Nephron progenitor cell (in vitro differentiated cells): Measurements from ENCODE around the gene PSMD11.

Experiments
- DNase-seq: peaks from one replicate; pipeline ENCODE4 v3.0.0; 2021
- H3K27ac Mint-ChIP-seq: 2 replicates; pipeline ENCODE4 v1.8.0; 2021; ENCODE audit warnings: mild to moderate bottlenecking, moderate library complexity, mixed read lengths
- H3K27me3 Mint-ChIP-seq: 2 replicates; pipeline ENCODE4 v1.8.0; 2021; ENCODE audit warnings: mild to moderate bottlenecking, low read depth, mixed read lengths; ENCODE audit not compliant: poor library complexity
- H3K36me3 Mint-ChIP-seq: 2 replicates; pipeline ENCODE4 v1.8.0; 2021; ENCODE audit warnings: low read depth, mixed read lengths
- H3K4me1 Mint-ChIP-seq: 2 replicates; pipeline ENCODE4 v1.8.0; 2021; ENCODE audit warnings: mixed read lengths
- H3K4me3 Mint-ChIP-seq: 2 replicates; pipeline ENCODE4 v1.8.0; 2021; ENCODE audit warnings: mild to moderate bottlenecking, moderate library complexity, mixed read lengths
- H3K9me3 Mint-ChIP-seq: 2 replicates; pipeline ENCODE4 v1.8.0; 2021; ENCODE audit warnings: mild to moderate bottlenecking, moderate library complexity, mixed read lengths
- CTCF ChIP-seq: fragments of 200-600 bp; sonication (generic); IDR thresholded peaks from 2 replicates; pipeline ENCODE4 v1.5.0; 2021; ENCODE audit warnings: antibody characterized with exemption

Gene PSMD11

GRCh38 chr17:32488177-32488542, 43.9 kb downstream of the PSMD11 start:
- H3K9me3 Mint-ChIP-seq: no peaks in the 10 kb centered on the region
- DNase-seq: no peak
- peaks cover 78% of the 10 kb centered on the region for H3K4me1 Mint-ChIP-seq
- no peak for TF ChIP-seq CTCF
- H3K27me3 Mint-ChIP-seq: peaks cover 6% of the 10 kb centered on the region
- H3K4me3 Mint-ChIP-seq: peak overlapping the region; percentile 93
- H3K36me3 Mint-ChIP-seq: peaks cover 11% of the 10 kb centered on the region
- no peak overlapping the region for H3K27ac Mint-ChIP-seq

GRCh38 chr17:32488604-32489180, 44.4 kb downstream of the PSMD11 start:
- Mint-ChIP-seq H3K27ac (no peak overlapping the region), H3K9me3 (no peaks in the 10 kb centered on the region), H3K36me3 (peaks cover 11% of the 10 kb centered on the region), H3K4me3 (peak overlapping the region; percentile 93), H3K27me3 (peaks cover 6% of the 10 kb centered on the region), H3K4me1 (peaks cover 73% of the 10 kb centered on the region)
- no peak for TF ChIP-seq CTCF
- DNase-seq: no peak

- no peak overlapping the region for H3K27ac Mint-ChIP-seq
- H3K9me3 Mint-ChIP-seq: no peaks in the 10 kb centered on the region
- peak overlapping the region; percentile 93 for H3K4me3 Mint-ChIP-seq
- no peak for DNase-seq
- H3K4me1 Mint-ChIP-seq: peaks cover 64% of the 10 kb centered on the region
- H3K36me3 Mint-ChIP-seq: peaks cover 11% of the 10 kb centered on the region
- TF ChIP-seq CTCF: no peak
- H3K27me3 Mint-ChIP-seq: peaks cover 6% of the 10 kb centered on the region
These were observed 45.2 kb downstream of the PSMD11 start for GRCh38 chr17:32489320-32490100.

- H3K9me3 Mint-ChIP-seq: no peaks in the 10 kb centered on the region
- peak overlapping the region; percentile 40 for H3K4me3 Mint-ChIP-seq
- H3K36me3 Mint-ChIP-seq: peaks cover 11% of the 10 kb centered on the region
- H3K27me3 Mint-ChIP-seq: peaks cover 4% of the 10 kb centered on the region
- no peak for TF ChIP-seq CTCF
- DNase-seq: no peak
- no peak overlapping the region for H3K27ac Mint-ChIP-seq
- peaks cover 63% of the 10 kb centered on the region for H3K4me1 Mint-ChIP-seq
These were observed 45.8 kb downstream of the PSMD11 start for GRCh38 chr17:32490101-32490482.

GRCh38 chr17:32491371-32492263, 47.3 kb downstream of the PSMD11 start:
- peaks cover 11% of the 10 kb centered on the region for H3K36me3 Mint-ChIP-seq
- no peak for TF ChIP-seq CTCF
- no peak for DNase-seq
- H3K27me3 Mint-ChIP-seq: peaks cover 4% of the 10 kb centered on the region
- peaks cover 67% of the 10 kb centered on the region for H3K4me1 Mint-ChIP-seq
- H3K9me3 Mint-ChIP-seq: no peaks in the 10 kb centered on the region
- no peak overlapping the region for H3K4me3 Mint-ChIP-seq
- no peak overlapping the region for H3K27ac Mint-ChIP-seq
